ENCODE results near the gene MOB4. TPM values are rescaled to one million over a fixed set of nuclear protein-coding genes. Genes with fewer than 3 reads are reported as not detected.
A peak's percentile ranks its signal among the peaks of the same experiment; 100 is the strongest.
"Not testable (repeated sequence)": the region's sequence is repeated elsewhere in the genome, so short reads cannot be mapped to it uniquely, and the experiment has no call there.

MOB4 gene
- total RNA-seq: 10 to 100 TPM; 16.0 to 21.2 TPM

GRCh38 chr2:197515739-197516392, at the start of gene MOB4:
MOB4 (plus strand) TSS chr2:197516066; CDS start chr2:197516087, 21 bp downstream.
- ATAC-seq: peak; percentile 97 to 98
- peaks cover 21 to 25% of the 10 kb centered on the region in 2 donors for H3K36me3 Mint-ChIP-seq
- H3K27ac Mint-ChIP-seq: peak within 1 kb of the TSS; percentile 89 to 98
- H3K9me3 Mint-ChIP-seq: peaks cover 0 to 1% of the 10 kb centered on the region in 2 donors
- peak; percentile 92 to 96 for DNase-seq (ENCODE audit: low spot score in 2 of 2)

- peaks cover 0 to 10% of the 10 kb centered on the region in 2 donors for H3K36me3 Mint-ChIP-seq
- ATAC-seq (no peak), DNase-seq (ENCODE audit: low spot score in 2 of 2) (no peak)
- H3K27ac Mint-ChIP-seq: no peak overlapping the region
- H3K9me3 Mint-ChIP-seq: no peaks in the 10 kb centered on the region
Observed at GRCh38 chr2:197472166-197472565, 43.7 kb upstream of the MOB4 start.

GRCh38 chr2:197477797-197478196, 38.1 kb upstream of the MOB4 start:
- ATAC-seq: no peak
- Mint-ChIP-seq H3K9me3 (no peaks in the 10 kb centered on the region), H3K36me3 (peaks cover 4 to 23% of the 10 kb centered on the region in 2 donors), H3K27ac (no peak overlapping the region)
- no peak for DNase-seq (ENCODE audit: low spot score in 2 of 2)

- ATAC-seq: peak; percentile 12 to 21
- Mint-ChIP-seq H3K9me3 (peaks cover 0 to 5% of the 10 kb centered on the region in 2 donors), H3K36me3 (peaks cover 4 to 44% of the 10 kb centered on the region in 2 donors), H3K27ac (peak overlapping the region in 1 of 2 donors; percentile 56)
- DNase-seq (ENCODE audit: low spot score in 2 of 2): no peak
Observed at GRCh38 chr2:197480165-197481036, 35.5 kb upstream of the MOB4 start.

GRCh38 chr2:197484248-197484647, 31.6 kb upstream of the MOB4 start:
- H3K27ac Mint-ChIP-seq; H3K9me3 Mint-ChIP-seq; DNase-seq (ENCODE audit: low spot score in 2 of 2): not testable (repeated sequence)
- peak; percentile 3 to 21 for ATAC-seq
- peaks cover 15 to 65% of the 10 kb centered on the region in 2 donors for H3K36me3 Mint-ChIP-seq

- ATAC-seq (no peak), DNase-seq (ENCODE audit: low spot score in 2 of 2) (no peak)
- Mint-ChIP-seq H3K9me3 (peaks cover 0 to 9% of the 10 kb centered on the region in 2 donors), H3K27ac (no peak overlapping the region), H3K36me3 (peaks cover 19 to 75% of the 10 kb centered on the region in 2 donors)
Observed at GRCh38 chr2:197486175-197486574, 29.7 kb upstream of the MOB4 start.

- peaks cover 26 to 82% of the 10 kb centered on the region in 2 donors for H3K36me3 Mint-ChIP-seq
- peaks cover 0 to 9% of the 10 kb centered on the region in 2 donors for H3K9me3 Mint-ChIP-seq
- no peak for ATAC-seq
- DNase-seq (ENCODE audit: low spot score in 2 of 2): no peak
- no peak overlapping the region for H3K27ac Mint-ChIP-seq
Observed at GRCh38 chr2:197487385-197487784, 28.5 kb upstream of the MOB4 start.

- ATAC-seq (no peak), DNase-seq (ENCODE audit: low spot score in 2 of 2) (no peak)
- Mint-ChIP-seq H3K36me3 (peaks cover 60 to 72% of the 10 kb centered on the region in 2 donors), H3K27ac (peak overlapping the region; percentile 59 to 96), H3K9me3 (no peaks in the 10 kb centered on the region)
Observed at GRCh38 chr2:197495433-197496134, 20.3 kb upstream of the MOB4 start.

- ATAC-seq (no peak), DNase-seq (ENCODE audit: low spot score in 2 of 2) (no peak)
- Mint-ChIP-seq H3K27ac (peak overlapping the region; percentile 59 to 96), H3K36me3 (peaks cover 64 to 72% of the 10 kb centered on the region in 2 donors), H3K9me3 (no peaks in the 10 kb centered on the region)
Observed at GRCh38 chr2:197496695-197497094, 19.2 kb upstream of the MOB4 start.

GRCh38 chr2:197497326-197497725, 18.5 kb upstream of the MOB4 start:
- no peak for ATAC-seq
- Mint-ChIP-seq H3K27ac (peak overlapping the region; percentile 96 to 98), H3K9me3 (no peaks in the 10 kb centered on the region), H3K36me3 (peaks cover 69 to 77% of the 10 kb centered on the region in 2 donors)
- no peak for DNase-seq (ENCODE audit: low spot score in 2 of 2)

GRCh38 chr2:197498235-197498936, 17.5 kb upstream of the MOB4 start:
- H3K27ac Mint-ChIP-seq: peak overlapping the region; percentile 96 to 98
- no peaks in the 10 kb centered on the region for H3K9me3 Mint-ChIP-seq
- peaks cover 67 to 76% of the 10 kb centered on the region in 2 donors for H3K36me3 Mint-ChIP-seq
- DNase-seq (ENCODE audit: low spot score in 2 of 2): no peak
- ATAC-seq: no peak

GRCh38 chr2:197498937-197499593, 16.8 kb upstream of the MOB4 start:
- peak; percentile 56 to 80 for DNase-seq (ENCODE audit: low spot score in 2 of 2)
- Mint-ChIP-seq H3K27ac (peak overlapping the region; percentile 96 to 98), H3K9me3 (no peaks in the 10 kb centered on the region), H3K36me3 (peaks cover 73 to 81% of the 10 kb centered on the region in 2 donors)
- peak in 1 of 2 donors; percentile 35 for ATAC-seq

GRCh38 chr2:197499594-197500502, 16.0 kb upstream of the MOB4 start, which contains the start of the genes HSPD1 and HSPE1:
HSPD1 (minus strand) TSS chr2:197499840; CDS start chr2:197498848, 992 bp downstream.
HSPE1 (plus strand) TSS chr2:197500379; CDS start chr2:197500437, 58 bp downstream.
- Mint-ChIP-seq H3K27ac (peak within 1 kb of the TSS; percentile 96 to 98), H3K36me3 (peaks cover 73 to 83% of the 10 kb centered on the region in 2 donors), H3K9me3 (no peaks in the 10 kb centered on the region)
- ATAC-seq: peak; percentile 87 to 88
- DNase-seq (ENCODE audit: low spot score in 2 of 2): peak; percentile 94 to 99

- DNase-seq (ENCODE audit: low spot score in 2 of 2): no peak
- Mint-ChIP-seq H3K36me3 (peaks cover 71 to 80% of the 10 kb centered on the region in 2 donors), H3K9me3 (no peaks in the 10 kb centered on the region), H3K27ac (peak overlapping the region; percentile 95 to 96)
- peak; percentile 0 to 2 for ATAC-seq
Observed at GRCh38 chr2:197500503-197501131, 15.2 kb upstream of the MOB4 start.
